ENCODE data around the gene SLC26A4. TPM values are rescaled to one million over a fixed set of nuclear protein-coding genes. Genes with fewer than 3 reads are reported as not detected.
A peak's percentile ranks its signal among the peaks of the same experiment; 100 is the strongest.

Gene SLC26A4
- total RNA-seq, 1 experiment from 2014 or later = 0.88 TPM

DNA sequence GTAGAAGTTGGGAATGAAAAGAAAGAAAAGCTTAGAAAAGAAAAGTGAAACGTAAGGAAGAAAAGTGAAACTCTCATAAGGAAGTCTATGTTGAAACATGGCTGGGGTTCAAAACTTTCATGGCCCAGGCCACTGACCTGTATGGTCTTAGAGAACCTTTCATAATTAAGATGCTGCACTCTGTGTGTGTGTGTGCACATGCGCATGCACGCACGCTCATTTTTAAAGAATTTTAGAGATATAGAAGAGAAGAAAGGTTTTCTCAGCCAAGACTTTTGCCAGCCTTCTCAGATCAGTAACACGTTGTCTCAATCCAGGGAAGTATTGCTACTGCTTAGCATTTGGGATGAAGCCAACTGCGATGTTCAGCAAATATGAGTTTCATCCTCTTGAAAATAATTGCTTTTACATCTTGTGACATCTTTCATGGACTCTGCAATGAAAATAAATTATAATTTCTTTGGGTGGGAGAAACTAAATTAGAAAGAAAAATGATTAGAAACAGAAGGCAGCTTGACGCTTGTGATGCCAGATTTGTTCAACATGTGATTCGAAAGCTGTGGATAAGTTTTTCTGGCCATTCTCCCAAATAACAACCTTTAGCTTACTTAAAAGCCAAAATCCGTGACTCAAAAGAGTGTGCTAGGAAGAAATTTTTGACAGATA lies 16.2 kb upstream of the SLC26A4 start:
- DNase-seq (ENCODE audit: low read depth) = no peak
- in situ Hi-C loops (cut with HindIII; ENCODE audit: low pct_unique_long_range_greater_than_20kb, low sequenced_read_pairs) = no loop called here

GRCh38 chr7:107652642-107653041 lies 8.0 kb upstream of the SLC26A4 start:
- in situ Hi-C loops (cut with HindIII; ENCODE audit: low pct_unique_long_range_greater_than_20kb, low sequenced_read_pairs) = no loop called here
- DNase-seq (ENCODE audit: low read depth) = no peak

- in situ Hi-C loops (cut with HindIII; ENCODE audit: low pct_unique_long_range_greater_than_20kb, low sequenced_read_pairs) = no loop called here
- DNase-seq (ENCODE audit: low read depth) = no peak
Observed at GRCh38 chr7:107658467-107658866, 2.2 kb upstream of the SLC26A4 start.

DNA sequence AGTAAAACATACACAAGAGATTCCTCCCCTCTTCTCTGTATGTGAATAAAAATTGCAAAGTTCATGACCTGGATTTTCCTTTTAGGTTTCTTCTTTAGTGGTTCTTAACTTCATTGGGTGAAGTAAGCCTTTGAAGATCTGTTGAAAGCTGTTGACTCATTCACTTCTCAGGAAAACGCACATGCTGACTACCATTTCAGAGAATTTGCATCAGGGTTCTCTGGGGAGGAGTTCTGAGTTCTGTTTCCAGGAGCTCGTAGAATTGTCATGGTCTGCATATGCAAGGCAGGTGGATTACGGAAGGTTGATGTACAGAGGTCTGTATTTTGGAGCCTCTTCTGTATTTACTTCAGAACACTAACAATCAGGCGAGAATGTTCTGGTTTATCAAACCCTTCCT lies 962 bp upstream of the SLC26A4 start:
- in situ Hi-C loops (cut with HindIII; ENCODE audit: low pct_unique_long_range_greater_than_20kb, low sequenced_read_pairs) = no loop called here
- no peak for DNase-seq (ENCODE audit: low read depth)

DNA sequence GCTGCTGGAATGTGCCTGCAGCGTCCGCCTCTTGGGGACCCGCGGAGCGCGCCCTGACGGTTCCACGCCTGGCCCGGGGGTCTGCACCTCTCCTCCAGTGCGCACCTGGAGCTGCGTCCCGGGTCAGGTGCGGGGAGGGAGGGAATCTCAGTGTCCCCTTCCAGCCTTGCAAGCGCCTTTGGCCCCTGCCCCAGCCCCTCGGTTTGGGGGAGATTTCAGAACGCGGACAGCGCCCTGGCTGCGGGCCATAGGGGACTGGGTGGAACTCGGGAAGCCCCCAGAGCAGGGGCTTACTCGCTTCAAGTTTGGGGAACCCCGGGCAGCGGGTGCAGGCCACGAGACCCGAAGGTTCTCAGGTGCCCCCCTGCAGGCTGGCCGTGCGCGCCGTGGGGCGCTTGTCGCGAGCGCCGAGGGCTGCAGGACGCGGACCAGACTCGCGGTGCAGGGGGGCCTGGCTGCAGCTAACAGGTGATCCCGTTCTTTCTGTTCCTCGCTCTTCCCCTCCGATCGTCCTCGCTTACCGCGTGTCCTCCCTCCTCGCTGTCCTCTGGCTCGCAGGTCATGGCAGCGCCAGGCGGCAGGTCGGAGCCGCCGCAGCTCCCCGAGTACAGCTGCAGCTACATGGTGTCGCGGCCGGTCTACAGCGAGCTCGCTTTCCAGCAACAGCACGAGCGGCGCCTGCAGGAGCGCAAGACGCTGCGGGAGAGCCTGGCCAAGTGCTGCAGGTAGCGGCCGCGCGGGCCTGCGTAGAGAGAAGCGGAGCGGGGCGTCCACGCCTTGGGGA lies 645 bp downstream of the SLC26A4 start:
- peak; percentile 23 for DNase-seq (ENCODE audit: low read depth)
- in situ Hi-C loops (cut with HindIII; ENCODE audit: low pct_unique_long_range_greater_than_20kb, low sequenced_read_pairs) = no loop called here

- DNase-seq (ENCODE audit: low read depth) = no peak
- in situ Hi-C loops (cut with HindIII; ENCODE audit: low pct_unique_long_range_greater_than_20kb, low sequenced_read_pairs) = no loop called here
Observed at GRCh38 chr7:107661865-107662379, 1.3 kb downstream of the SLC26A4 start.

- DNase-seq (ENCODE audit: low read depth) = no peak
- in situ Hi-C loops (cut with HindIII; ENCODE audit: low pct_unique_long_range_greater_than_20kb, low sequenced_read_pairs) = no loop called here
Observed at GRCh38 chr7:107663196-107663595, 2.6 kb downstream of the SLC26A4 start.

DNA sequence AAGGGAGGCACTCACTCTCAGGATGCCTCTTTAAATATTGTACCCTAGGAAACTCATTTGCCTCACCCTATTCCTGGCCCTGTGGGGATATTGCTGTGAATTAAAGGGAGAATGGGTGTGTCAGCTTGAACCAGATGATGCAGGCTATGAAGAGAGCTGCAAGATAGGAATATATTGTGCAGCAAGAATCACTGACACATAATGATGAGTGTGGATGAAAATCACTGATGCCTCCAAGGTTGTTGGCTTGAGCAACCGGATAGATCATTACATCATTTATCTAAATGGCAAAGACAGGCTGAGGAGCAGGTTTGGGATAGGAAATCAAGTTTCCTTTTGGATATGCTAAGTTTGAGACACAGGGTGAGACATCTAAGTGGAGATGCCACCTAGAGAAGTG lies 6.2 kb downstream of the SLC26A4 start:
- in situ Hi-C loops (cut with HindIII; ENCODE audit: low pct_unique_long_range_greater_than_20kb, low sequenced_read_pairs) = no loop called here
- no peak for DNase-seq (ENCODE audit: low read depth)

DNA sequence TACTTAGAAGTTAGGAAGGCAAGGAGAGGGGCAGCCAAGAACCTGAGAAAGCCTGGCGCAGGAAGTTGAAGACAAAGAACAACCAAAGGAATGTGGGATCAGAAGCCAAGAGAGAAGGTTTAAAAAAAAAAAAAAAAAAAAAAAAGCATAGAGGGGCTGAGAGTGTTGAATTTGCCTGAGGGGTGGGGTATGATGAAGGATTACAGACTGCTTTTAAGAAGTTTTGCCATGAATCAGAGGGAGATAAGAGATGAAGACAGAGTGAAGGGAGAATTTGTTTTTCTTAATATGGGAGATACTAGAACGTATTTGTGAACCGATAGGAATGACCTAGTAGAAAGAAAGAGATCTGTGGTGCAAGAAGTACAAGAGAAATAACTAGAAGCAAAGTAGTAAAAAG lies 6.7 kb downstream of the SLC26A4 start:
- in situ Hi-C loops (cut with HindIII; ENCODE audit: low pct_unique_long_range_greater_than_20kb, low sequenced_read_pairs) = no loop called here
- no peak for DNase-seq (ENCODE audit: low read depth)

DNA sequence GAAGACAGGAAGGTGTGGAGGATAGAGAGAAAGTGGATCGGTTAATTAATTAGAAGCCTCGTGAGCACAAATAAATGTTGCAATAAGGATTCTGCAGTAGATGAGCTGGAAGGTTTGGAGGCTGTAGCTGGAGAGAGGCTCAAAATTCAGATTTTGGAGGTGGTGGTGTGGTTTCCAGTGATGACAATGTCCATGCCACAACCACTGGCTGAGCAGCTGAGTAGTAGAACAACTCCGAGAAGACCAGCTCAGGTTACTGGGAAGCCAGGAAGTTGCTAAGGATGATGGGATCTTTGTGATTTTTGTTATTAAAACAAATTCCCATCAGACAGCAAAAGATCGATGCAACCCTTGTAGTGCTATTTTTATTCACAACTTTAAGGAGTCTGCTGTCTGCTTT lies 7.7 kb downstream of the SLC26A4 start:
- DNase-seq (ENCODE audit: low read depth) = no peak
- in situ Hi-C loops (cut with HindIII; ENCODE audit: low pct_unique_long_range_greater_than_20kb, low sequenced_read_pairs) = no loop called here

DNA sequence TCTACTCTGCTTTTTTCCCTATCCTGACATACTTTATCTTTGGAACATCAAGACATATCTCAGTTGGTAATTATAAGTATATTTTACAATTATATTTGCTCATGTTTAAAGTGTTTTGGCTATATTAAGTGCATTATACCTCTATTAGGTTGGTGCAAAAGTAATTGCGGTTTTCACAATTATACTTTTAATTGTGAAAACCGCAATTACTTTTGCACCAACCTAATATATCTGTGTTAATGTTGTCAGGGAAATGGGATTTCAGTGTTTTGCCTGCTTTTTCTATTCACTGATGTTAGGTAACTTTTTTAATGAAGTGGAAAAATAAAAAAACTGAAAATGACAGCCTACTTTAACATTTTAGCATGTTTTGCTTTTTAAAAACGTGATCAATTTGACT lies 11.6 kb downstream of the SLC26A4 start:
- in situ Hi-C loops (cut with HindIII; ENCODE audit: low pct_unique_long_range_greater_than_20kb, low sequenced_read_pairs) = no loop called here
- DNase-seq (ENCODE audit: low read depth) = no peak

DNA sequence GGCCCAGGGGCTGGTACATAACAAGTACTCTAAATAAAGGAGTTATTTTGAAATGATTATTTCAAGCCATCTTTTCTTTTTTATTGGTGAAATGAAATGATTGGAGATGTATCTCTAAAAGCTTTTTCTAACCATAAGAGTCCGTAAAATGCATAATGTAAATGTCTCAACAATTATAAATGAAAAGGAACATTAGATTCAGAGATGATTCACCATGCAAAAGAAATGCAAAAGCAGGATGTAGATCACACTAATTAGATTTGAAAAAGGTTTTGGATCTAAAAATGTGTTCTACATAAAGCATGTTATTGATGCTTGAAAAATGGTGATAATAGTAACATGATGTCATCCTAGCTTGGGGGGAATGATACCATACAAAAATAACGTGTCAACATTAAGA lies 15.6 kb downstream of the SLC26A4 start:
- no peak for DNase-seq (ENCODE audit: low read depth)
- in situ Hi-C loops (cut with HindIII; ENCODE audit: low pct_unique_long_range_greater_than_20kb, low sequenced_read_pairs) = no loop called here

- in situ Hi-C loops (cut with HindIII; ENCODE audit: low pct_unique_long_range_greater_than_20kb, low sequenced_read_pairs) = no loop called here
- DNase-seq (ENCODE audit: low read depth) = no peak
Observed at GRCh38 chr7:107678110-107678753, 17.6 kb downstream of the SLC26A4 start.

DNA sequence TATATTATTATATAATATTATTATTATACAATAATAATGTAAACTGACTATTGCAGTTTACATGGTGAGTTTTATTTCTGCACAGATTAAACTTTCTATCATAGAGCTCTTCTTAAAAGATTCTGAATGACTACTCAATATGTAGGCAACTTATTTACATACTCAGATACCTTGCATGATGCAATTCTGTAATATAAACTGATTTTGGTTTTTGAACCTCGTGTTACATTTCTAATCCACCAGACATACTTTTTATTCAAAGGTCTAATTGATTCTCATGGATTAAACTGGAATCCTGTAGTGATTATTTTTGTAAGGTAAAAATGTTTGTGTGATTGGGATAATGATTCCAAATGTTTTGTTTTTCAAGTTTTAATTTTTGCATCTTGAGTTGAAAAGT lies 19.9 kb downstream of the SLC26A4 start:
- no peak for DNase-seq (ENCODE audit: low read depth)
- in situ Hi-C loops (cut with HindIII; ENCODE audit: low pct_unique_long_range_greater_than_20kb, low sequenced_read_pairs) = no loop called here

- in situ Hi-C loops (cut with HindIII; ENCODE audit: low pct_unique_long_range_greater_than_20kb, low sequenced_read_pairs) = no loop called here
- no peak for DNase-seq (ENCODE audit: low read depth)
Observed at GRCh38 chr7:107682886-107683285, 22.3 kb downstream of the SLC26A4 start.

GRCh38 chr7:107684287-107684686 lies 23.7 kb downstream of the SLC26A4 start:
- DNase-seq (ENCODE audit: low read depth) = no peak
- in situ Hi-C loops (cut with HindIII; ENCODE audit: low pct_unique_long_range_greater_than_20kb, low sequenced_read_pairs) = no loop called here

- DNase-seq (ENCODE audit: low read depth) = no peak
- in situ Hi-C loops (cut with HindIII; ENCODE audit: low pct_unique_long_range_greater_than_20kb, low sequenced_read_pairs) = no loop called here
Observed at GRCh38 chr7:107684947-107685463, 24.4 kb downstream of the SLC26A4 start.

GRCh38 chr7:107686816-107687387 lies 26.3 kb downstream of the SLC26A4 start:
- in situ Hi-C loops (cut with HindIII; ENCODE audit: low pct_unique_long_range_greater_than_20kb, low sequenced_read_pairs) = no loop called here
- no peak for DNase-seq (ENCODE audit: low read depth)

GRCh38 chr7:107687656-107688055 lies 27.0 kb downstream of the SLC26A4 start:
- in situ Hi-C loops (cut with HindIII; ENCODE audit: low pct_unique_long_range_greater_than_20kb, low sequenced_read_pairs) = no loop called here
- DNase-seq (ENCODE audit: low read depth) = no peak

Measured in Caki2 (cell line).